ENCODE measurements around the gene ADI1.

- TF ChIP-seq SUZ12 (IDR thresholded peaks at IDR 0.05; ENCODE audit: extremely low read depth, insufficient read depth, insufficient read length) (no peak), YY1 (IDR thresholded peaks at IDR 0.05; ENCODE audit: insufficient read depth, insufficient read length) (no peak), ZNF274 (IDR thresholded peaks at IDR 0.05; ENCODE audit: low read depth, low read length) (no peak)
Measured at GRCh38 chr2:3491716-3492474, 27.4 kb downstream of the ADI1 start.

Measured in NT2/D1 (cell line).